ENCODE results near the gene SETBP1.

The SETBP1 gene

GRCh38 chr18:44700652-44701051 is 20.0 kb downstream of the SETBP1 start:
- TF ChIP-seq JUND (IDR thresholded peaks at IDR 0.05; ENCODE audit: low read depth) = no peak
- DNase-seq (ENCODE audit: low read depth in 1 of 2, low spot score in 1 of 2) = no peak
- in situ Hi-C loops (cut with HindIII; ENCODE audit: low pct_unique_long_range_greater_than_20kb, low sequenced_read_pairs) = no loop called here

GRCh38 chr18:44701227-44701626 is 20.5 kb downstream of the SETBP1 start:
- in situ Hi-C loops (cut with HindIII; ENCODE audit: low pct_unique_long_range_greater_than_20kb, low sequenced_read_pairs) = no loop called here
- DNase-seq (ENCODE audit: low read depth in 1 of 2, low spot score in 1 of 2) = no peak
- TF ChIP-seq JUND (IDR thresholded peaks at IDR 0.05; ENCODE audit: low read depth) = no peak

GRCh38 chr18:44702594-44702993 is 21.9 kb downstream of the SETBP1 start:
- in situ Hi-C loops (cut with HindIII; ENCODE audit: low pct_unique_long_range_greater_than_20kb, low sequenced_read_pairs) = no loop called here
- no peak for DNase-seq (ENCODE audit: low read depth in 1 of 2, low spot score in 1 of 2)
- no peak for TF ChIP-seq JUND (IDR thresholded peaks at IDR 0.05; ENCODE audit: low read depth)

GRCh38 chr18:44704135-44704789 is 23.6 kb downstream of the SETBP1 start:
- no peak for TF ChIP-seq JUND (IDR thresholded peaks at IDR 0.05; ENCODE audit: low read depth)
- in situ Hi-C loops (cut with HindIII; ENCODE audit: low pct_unique_long_range_greater_than_20kb, low sequenced_read_pairs) = no loop called here
- DNase-seq (ENCODE audit: low read depth in 1 of 2, low spot score in 1 of 2) = no peak

GRCh38 chr18:44705075-44705675 is 24.5 kb downstream of the SETBP1 start:
- no peak for TF ChIP-seq JUND (IDR thresholded peaks at IDR 0.05; ENCODE audit: low read depth)
- in situ Hi-C loops (cut with HindIII; ENCODE audit: low pct_unique_long_range_greater_than_20kb, low sequenced_read_pairs) = no loop called here

GRCh38 chr18:44708451-44709083 is 27.9 kb downstream of the SETBP1 start:
- DNase-seq (ENCODE audit: low read depth in 1 of 2, low spot score in 1 of 2) = no peak

More at GRCh38 chr18:44705075-44705675, 24.5 kb downstream of the SETBP1 start:
- DNase-seq (ENCODE audit: low read depth in 1 of 2, low spot score in 1 of 2) = no peak

GRCh38 chr18:44709307-44710126 is 28.8 kb downstream of the SETBP1 start:
- no peak for DNase-seq (ENCODE audit: low read depth in 1 of 2, low spot score in 1 of 2)
- no peak for TF ChIP-seq JUND (IDR thresholded peaks at IDR 0.05; ENCODE audit: low read depth)
- in situ Hi-C loops (cut with HindIII; ENCODE audit: low pct_unique_long_range_greater_than_20kb, low sequenced_read_pairs) = no loop called here

More at GRCh38 chr18:44708451-44709083, 27.9 kb downstream of the SETBP1 start:
- in situ Hi-C loops (cut with HindIII; ENCODE audit: low pct_unique_long_range_greater_than_20kb, low sequenced_read_pairs) = no loop called here
- no peak for TF ChIP-seq JUND (IDR thresholded peaks at IDR 0.05; ENCODE audit: low read depth)

- no peak for DNase-seq (ENCODE audit: low read depth in 1 of 2, low spot score in 1 of 2)
- TF ChIP-seq JUND (IDR thresholded peaks at IDR 0.05; ENCODE audit: low read depth) = no peak
- in situ Hi-C loops (cut with HindIII; ENCODE audit: low pct_unique_long_range_greater_than_20kb, low sequenced_read_pairs) = no loop called here
Measured at GRCh38 chr18:44710931-44711330, 30.2 kb downstream of the SETBP1 start.

- in situ Hi-C loops (cut with HindIII; ENCODE audit: low pct_unique_long_range_greater_than_20kb, low sequenced_read_pairs) = no loop called here
- no peak for TF ChIP-seq JUND (IDR thresholded peaks at IDR 0.05; ENCODE audit: low read depth)
- DNase-seq (ENCODE audit: low read depth in 1 of 2, low spot score in 1 of 2) = no peak
Measured at GRCh38 chr18:44712025-44712424, 31.3 kb downstream of the SETBP1 start.

GRCh38 chr18:44713435-44713834 is 32.7 kb downstream of the SETBP1 start:
- in situ Hi-C loops (cut with HindIII; ENCODE audit: low pct_unique_long_range_greater_than_20kb, low sequenced_read_pairs) = no loop called here
- no peak for TF ChIP-seq JUND (IDR thresholded peaks at IDR 0.05; ENCODE audit: low read depth)
- no peak for DNase-seq (ENCODE audit: low read depth in 1 of 2, low spot score in 1 of 2)

GRCh38 chr18:44714376-44714775 is 33.7 kb downstream of the SETBP1 start:
- DNase-seq (ENCODE audit: low read depth in 1 of 2, low spot score in 1 of 2) = no peak
- in situ Hi-C loops (cut with HindIII; ENCODE audit: low pct_unique_long_range_greater_than_20kb, low sequenced_read_pairs) = no loop called here
- TF ChIP-seq JUND (IDR thresholded peaks at IDR 0.05; ENCODE audit: low read depth) = no peak

GRCh38 chr18:44715245-44715644 is 34.6 kb downstream of the SETBP1 start:
- no peak for TF ChIP-seq JUND (IDR thresholded peaks at IDR 0.05; ENCODE audit: low read depth)
- DNase-seq (ENCODE audit: low read depth in 1 of 2, low spot score in 1 of 2) = no peak
- in situ Hi-C loops (cut with HindIII; ENCODE audit: low pct_unique_long_range_greater_than_20kb, low sequenced_read_pairs) = no loop called here
